Measurements from ENCODE around the gene ADARB2.

The ADARB2 gene

DNA sequence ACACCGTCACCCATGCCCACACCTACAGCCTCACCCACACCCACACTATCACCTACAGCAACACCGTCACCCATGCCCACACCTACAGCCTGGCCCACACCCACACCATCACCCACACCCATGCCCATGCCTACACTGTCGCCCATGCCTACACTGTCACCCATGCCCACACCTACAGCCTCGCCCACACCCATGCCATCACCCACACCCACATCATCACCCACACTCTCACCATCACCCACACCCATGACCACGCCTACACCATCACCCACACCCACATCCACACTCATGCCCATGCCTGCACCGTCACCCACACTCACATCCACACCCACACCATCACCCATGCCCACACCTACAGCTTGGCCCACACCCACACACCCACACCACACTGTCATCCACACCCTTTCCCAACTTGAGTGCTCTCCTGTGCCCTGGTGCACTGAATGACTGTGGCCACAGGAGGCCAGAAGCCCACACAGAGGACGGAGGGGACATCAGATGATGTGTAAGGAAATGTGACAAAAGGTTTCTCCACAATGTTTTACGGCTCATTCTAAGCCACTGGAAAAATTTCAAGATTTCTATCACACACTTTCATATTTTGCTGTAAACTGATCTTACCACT lies 527.9 kb downstream of the ADARB2 start:
- no peak for DNase-seq

DNA sequence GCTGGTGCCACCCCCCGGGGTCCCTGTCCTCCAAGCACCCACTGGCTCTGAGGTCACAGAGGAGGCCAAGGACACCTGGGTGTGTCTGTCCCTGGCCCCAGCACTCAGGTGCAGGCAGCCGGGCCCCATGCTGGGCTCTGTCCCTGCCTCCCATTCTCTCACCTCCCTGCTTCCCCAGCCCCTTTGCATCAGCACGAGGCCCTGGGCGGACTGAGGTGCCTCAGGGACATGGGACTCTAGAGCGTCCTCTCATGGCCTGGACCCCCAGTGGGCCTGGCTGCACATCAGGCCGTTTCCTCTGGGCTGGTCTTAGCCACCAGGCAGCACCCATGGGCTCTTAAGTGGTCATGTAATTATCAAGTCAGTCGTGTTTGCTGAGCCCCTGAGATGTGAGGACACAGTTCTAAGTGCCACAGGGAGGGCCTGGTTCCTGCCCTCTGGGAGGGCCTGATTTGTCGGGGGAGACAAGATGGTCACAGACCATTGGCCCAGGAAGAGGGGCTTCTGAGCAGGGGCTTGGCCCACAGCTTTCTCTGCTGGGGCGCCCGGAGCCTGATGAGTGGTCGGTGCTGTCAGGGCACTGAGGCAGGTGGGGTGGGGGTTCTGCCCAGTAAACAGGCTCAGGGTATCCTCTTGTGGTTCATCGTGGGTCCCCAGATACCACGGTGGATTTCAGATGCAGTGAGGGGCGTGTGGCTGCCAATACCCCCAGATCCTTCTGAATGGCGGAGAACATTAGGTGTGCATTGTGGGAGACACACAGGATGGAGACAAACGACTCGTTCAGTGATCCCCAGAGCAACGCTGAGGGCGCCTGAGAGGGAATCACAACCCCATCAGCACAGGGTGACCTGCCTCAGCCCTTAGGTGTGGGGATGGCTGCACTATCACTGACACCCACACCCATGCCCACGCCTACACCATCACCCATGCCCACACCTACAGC lies 528.7 kb downstream of the ADARB2 start:
- DNase-seq: no peak

DNA sequence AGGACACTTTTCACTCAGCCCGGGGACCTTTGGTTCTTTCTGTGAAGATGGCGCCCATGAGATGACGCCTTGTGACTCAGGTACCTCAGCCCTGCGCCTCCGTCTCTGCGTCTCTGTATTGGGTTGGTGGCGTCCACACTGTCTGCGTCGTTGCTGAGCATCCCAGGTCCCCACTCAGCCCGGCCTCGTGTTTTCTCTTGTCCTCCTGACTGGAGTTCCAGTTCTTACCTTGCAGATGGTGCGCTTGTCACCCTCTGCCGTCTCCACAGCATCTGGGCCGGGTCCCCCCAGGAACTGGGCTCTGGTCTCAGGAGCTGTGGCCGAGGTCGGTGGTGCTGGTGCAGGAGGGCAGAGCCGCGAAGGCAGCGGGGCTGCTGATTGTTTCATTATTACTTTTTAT lies 530.7 kb downstream of the ADARB2 start:
- no peak for DNase-seq

DNA sequence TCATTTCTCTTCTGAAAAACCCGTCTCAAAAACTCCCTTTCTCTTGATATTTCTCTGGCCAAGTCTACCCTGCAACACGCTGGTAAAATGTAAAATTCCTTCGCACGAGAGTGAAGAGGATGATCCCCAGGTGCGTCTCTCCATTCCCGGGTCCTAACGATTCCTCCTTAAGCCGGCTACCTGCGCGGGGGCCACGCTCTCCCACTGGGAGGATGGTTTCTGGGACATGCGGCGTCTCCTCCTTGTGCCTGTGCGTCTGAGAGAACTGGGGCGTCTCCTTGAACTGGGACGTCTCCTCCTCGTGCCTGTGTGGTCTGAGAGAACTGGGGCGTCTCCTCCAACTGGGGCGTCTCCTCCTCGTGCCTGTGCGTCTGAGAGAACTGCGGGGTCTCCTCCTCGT lies 531.2 kb downstream of the ADARB2 start:
- no peak for DNase-seq

DNA sequence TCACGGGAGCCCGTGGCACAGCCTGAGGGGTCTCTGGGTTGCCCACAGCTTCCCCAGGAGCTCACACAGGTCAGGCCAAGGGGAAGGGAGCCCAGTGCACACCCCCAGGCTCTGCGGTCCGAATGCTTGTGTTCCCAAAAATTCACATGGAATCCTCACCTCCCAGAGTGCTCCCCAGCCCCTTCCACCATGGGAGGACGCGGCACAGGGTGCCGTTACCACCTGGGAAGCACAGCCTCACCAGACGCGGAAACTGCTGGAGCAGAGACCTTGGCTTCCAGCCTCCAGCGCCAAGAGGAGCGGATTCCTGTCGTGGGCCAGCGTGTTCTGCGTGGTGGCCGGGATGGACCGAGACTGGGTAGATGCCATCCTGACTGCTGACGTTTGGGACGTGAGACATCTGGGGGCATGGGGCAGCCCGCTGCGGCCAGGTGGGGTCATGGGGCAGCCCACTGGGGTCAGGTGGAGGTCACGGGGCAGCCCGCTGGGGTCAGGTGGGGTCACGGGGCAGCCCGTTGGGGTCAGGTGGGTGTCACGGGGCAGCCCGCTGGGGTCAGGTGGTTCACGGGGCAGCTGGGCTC lies 531.8 kb downstream of the ADARB2 start:
- DNase-seq: no peak

DNA sequence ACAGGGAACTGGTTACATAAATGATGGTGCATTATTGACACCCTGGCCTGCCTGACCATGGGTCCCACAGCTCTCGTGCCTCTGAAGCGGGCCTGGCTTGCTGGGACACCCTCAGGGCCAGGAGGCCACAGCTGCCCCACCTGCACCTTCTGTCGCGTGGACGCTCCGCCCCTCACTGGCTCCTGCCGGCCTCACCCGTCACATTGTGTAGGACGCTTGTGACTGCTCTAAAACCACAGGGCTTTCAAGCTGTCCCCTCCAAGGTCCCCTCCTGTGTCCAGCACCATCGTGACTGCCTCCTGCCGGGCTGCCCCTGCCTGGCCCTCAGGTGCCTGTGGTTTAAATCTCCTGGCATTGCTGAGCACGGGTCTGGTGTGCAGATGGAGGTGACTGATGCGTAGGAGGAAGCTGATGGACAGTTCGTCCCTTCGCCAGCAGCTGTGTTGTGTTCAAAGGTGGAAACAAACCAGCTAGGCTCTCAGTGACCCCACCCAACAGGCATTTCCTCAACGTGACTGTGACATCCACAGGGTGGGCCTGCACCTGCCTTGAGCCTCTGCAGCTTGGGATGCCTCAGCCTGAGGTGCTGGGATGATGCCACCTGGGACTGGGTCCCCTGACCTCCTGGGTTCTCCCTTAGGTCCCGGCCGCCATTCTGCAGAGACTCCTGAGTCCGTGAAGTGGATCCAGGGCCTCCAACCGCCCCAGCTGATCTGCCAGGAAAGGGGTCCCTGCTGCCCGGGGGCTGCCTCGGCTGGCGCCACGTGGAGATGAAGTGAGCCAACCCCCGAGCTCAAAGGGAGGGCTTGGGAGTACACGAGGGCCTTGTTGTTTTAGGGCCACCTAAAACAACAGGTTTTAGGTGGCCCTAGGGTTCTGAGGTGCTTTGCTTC lies 532.6 kb downstream of the ADARB2 start:
- no peak for DNase-seq

DNA sequence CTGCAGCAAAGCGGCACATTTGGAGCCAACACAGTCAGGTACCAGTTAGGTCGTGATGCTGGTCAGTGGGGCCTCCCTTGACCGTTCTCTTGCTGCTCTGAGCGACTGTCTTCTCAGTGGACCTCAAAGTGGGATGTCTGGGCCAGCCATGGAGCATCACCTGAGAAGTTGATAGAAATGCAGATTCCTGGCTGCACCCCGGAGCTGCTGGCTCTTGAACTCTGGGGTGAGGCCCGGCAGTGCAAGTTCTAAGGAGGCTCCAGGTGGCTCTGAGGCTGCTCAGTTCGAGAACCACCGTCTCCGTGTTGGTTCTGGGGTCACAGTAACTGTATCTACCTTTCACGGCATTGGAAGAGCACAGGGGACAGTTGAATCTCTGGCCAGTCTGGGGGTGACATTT lies 533.6 kb downstream of the ADARB2 start:
- no peak for DNase-seq

DNA sequence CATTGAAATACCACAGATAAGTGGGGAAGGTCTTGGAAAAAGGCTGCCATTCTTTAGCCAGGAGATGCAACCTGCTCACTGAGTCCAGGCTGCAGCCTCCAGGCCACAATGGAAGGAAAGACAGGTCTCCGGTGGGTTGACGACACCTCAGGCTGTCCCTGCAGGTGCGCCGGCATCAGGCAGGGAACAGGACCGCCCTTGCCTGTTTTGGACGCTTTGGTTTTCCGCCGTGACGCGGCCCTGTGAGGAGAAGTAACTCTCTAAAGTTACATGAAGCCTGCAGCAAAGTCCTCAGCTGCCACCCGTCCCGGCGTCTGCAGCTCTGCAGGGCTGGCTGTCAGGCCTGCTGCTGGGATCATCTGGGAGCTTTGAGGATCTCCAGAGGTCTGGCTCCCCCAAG lies 534.1 kb downstream of the ADARB2 start:
- no peak for DNase-seq

DNA sequence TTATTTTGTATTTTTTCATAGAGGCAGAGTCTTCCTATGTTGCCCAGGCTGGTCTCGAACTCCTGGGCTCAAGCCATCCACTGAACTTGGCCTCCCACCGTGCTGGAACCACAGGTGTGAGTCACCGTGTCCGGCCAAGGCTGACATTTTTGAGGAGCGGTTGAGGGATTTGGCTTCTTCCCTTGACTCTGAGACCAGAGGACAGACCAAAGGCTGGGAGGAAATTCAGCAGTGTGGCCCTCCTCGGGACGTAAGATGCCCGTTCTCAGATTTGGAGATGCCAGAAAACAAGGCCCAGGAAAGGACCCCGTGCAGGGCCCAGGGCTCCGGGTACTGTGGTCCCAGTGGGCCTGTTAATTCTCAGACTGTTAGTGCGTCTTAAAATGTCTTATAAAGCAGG lies 535.0 kb downstream of the ADARB2 start:
- no peak for DNase-seq

DNA sequence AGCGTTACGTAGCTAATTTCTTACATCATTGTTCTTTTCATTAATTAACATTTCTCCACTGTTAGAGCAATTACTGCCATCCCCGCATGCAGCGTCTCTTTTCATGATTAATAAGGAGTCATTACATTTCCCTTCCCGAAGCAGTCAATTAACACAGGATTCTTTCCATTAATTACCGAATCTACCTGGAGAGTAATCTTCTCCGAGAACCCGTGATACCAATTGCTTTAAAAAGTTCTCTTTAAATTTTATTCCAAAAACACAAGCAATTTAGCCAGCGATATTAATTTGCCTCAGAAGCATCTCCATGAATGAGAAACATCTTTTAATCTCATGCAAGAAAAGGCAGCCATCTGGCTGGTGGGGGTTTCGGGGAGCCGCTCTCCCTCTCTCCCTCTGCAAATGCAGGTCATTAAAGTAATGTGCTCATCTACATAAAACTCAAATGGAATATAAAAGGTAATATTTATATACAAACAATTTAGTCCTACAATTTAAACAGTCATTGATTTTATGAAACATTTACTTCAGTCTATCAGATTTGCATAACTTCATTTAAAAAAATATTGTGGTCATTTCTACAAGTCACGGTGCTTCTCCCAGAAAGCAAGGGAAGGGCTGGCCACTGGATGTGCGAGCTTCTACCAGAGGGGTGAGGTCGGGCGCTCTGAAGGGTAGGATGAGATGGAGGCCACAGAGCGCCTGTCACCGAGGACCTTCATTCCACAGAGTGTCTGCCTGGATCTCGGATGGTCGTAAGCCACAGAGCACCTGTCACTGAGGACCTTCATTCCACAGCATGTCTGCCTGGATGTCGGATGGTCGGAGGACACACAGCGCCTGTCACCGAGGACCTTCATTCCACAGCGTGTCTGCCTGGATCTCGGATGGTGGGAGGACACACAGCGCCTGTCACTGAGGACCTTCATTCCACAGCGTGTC lies 536.2 kb downstream of the ADARB2 start:
- DNase-seq: peak in 1 of 2 experiments; percentile 29

DNA sequence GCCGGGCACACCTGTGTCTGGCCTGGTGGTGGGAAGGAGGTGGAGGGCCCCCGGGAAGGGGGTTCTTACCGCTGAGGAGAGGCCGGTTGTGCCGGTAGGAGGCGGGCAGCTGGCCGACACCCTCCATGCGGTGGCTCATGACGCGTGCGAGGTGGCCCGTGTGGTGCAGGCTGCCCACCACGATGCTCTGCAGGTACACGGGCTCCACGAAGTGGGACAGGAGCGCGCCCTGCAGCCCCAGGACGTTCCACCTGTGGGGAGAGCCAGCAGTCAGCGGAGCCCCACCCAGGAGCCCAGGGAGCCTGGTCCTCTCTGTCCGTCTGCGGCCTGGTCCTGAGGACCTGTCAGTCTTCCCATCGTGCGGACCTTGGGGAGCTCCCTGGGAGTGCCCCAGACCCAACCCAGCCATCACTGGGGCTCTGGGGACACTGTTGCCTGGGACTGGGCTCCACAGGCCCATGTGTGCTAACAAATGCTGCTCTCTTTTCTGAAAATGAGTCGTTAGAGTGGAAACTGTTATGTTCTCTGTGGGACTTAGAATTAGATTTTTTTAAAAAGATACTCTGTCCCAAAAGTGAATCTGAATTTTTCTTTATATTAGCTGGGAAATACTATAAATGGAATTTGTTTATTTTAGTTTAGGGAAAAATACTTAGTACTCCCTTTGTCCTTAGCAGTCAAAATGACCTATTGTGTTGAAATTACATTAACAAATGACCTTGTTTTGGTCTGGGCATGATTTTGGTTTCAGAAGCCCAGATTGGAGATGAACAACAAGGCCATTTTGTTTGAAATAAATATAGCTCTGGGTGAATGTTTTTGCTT lies 537.2 kb downstream of the ADARB2 start:
- peak in 1 of 2 experiments; percentile 6 for DNase-seq

DNA sequence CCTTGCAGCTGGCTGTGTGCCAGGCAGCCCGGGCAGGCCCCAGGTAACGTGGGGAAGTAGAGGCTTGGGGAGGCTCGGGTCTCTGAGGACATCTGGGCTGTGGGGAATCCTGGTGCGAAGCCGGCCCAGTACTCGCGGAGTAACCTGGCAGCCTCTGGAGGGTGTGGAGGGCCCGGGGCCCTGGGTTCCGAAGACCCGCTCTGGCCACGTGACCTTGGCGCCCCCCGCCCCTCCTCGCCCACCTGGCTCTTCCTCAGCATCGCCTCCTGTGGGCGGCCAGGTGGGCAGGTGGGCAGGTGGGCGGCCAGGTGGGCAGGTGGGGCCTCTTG lies 538.0 kb downstream of the ADARB2 start:
- DNase-seq: no peak

DNA sequence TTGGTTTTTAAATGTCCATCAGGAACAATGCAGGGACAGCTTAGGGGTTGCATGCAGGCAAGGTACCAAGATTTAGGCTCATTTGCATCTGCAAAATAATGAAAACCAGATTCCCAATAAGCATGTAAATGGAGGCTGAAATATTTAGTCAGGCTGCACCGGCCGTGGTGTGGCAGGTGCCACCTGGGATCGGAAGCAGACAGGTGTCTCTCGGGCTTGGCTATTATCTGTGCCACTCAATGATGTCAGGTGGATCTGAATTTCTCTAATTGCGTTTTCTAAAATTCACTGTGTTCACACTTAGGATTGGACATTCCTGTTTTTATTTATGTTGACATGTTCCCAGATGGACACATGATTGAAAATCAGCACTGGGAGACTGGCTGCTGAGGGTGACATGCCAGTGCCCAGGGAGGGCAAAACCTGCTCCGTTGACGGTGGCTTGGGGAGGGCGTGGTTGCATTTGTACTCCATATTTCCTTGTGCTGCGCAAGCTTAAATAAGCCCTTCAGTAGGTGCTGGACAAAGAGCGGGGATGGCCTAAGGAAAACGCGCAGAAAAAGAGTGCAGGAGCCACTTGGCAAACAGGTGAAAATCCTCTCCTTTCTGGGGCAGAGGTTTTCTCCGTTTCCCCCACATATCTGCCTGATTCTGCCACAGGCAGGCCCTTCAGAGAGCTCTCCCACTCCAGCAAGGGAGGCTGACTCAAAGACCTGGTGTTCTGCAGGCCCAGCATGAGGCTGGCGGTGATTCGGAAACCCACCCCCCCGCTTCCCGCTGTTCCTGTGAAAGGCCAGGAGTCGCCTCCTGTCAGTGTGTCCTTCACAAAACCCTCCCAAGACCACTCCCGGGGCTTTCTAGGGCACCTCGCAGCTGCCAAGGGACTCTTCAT lies 538.6 kb downstream of the ADARB2 start:
- DNase-seq: peak in 1 of 2 experiments; percentile 43

DNA sequence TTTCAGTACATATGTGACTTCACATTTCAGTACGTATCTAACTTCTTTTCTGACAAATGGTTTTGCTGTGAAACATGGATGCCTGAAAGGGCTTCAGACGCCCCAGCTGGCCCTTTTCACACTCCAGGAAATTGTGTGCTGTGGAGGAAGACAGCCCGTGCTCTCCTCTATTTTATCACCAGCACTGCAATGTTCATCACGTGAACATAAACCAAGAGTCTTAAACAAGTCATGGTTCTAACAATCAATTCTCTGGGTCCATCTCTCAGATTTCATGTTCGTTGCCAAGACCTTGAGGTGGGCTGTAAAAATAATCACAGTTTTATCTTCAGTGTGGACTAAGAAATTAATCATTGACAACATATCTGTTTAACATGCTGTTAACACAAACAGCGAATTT lies 539.9 kb downstream of the ADARB2 start:
- no peak for DNase-seq

DNA sequence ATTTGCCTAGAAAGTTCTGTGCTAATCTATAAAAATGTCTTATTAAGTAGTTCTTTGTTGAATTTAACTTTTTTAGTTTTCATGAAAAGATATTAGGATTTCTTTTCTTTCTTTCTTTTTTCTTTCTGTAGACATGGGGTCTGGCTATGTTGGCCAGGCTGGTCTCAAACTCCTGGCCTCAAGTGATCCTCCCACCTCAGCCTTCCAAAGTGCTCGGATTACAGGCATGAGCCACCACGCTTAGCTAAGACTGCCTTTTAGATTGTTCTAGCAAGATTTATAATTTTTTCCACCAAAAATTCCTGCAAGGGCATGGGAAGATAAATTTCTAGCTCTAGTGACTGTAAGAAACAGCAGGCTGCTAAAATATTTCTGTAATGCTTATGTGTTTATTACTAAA lies 540.7 kb downstream of the ADARB2 start:
- no peak for DNase-seq

DNA sequence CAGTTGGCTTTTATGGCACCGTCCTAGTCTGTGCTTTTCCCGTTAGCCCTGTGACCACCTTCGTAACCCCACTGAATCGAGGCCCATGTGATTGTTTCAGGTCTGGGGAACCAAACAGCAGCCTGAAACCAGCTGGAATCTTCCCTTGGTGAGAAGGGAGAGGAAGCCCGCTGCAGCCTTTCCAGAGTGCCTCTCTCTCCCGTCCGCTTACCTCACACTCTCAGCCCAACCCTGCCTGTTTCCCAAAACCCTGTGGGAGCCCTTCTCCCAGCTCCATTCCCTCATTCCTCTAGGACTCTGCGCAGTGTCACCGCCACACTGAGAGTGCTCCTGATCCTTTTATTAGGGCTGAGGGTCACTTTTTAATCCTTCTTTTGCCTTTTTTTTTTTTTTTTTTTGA lies 541.5 kb downstream of the ADARB2 start:
- no peak for DNase-seq

DNA sequence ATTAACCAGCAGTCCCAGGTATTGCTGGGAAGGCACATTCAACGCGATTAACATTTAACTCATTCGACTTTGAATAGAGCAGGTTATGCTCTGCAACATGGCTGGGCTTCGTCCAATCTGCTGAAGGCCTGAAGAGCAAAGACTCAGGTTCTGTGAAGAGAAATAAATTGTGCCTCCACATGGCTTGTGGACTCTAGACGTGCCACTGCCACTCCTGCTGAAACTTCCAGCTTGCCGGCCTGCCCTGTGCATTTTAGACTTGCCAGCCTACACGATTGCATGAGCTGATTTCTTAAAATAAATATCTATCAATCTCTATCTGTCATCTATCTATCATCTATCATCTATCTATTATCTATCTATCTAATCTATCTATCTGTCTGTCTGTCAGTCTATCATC lies 543.2 kb downstream of the ADARB2 start:
- DNase-seq: no peak

DNA sequence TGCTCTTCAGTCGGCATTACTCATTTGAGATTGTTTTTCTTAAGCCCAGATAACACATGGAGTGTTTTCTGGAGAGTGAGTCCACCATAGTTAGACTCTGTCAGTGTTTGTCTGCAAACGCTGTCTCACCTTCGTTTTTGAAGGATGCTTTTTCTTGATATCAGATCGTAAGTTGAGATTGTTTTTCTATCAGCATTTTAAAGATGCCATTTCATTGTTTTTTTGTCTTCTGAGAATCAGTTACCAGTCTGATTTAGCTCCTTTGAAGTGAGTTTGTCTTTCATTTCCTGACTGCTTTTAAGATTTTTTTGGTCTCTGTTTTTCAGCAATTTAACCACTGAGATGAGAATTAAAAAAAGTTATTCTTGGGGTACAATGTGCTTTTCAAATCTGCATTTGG lies 543.8 kb downstream of the ADARB2 start:
- DNase-seq: no peak

DNA sequence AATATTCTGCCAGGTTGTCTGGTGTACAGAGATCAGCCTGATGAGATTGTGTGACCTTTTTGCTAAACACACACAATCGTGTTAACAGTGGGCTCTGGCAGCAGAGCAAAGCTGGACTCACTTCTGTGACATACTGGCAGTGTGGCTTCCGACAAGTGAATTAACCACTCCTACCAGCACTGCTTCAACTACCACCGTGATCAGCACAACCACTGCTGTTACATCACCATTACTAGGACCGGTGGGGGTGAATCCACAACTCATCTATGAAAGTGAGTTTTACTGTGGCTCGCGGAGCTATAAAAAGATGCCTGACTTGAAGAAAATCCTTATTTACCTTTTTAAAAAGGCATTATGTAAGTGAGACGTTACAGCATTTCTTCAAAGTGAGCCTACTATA lies 545.6 kb downstream of the ADARB2 start:
- no peak for DNase-seq

All from NCI-H524 (cell line).